Activated CD8-positive, alpha-beta T cell treated with anti-CD3 and anti-CD28 coated beads for 36 hours (primary cell): Measurements from ENCODE around the gene SDC3. TPM values are rescaled to one million over a fixed set of nuclear protein-coding genes. Genes with fewer than 3 reads are reported as not detected.

ENCODE experiments used
- ATAC-seq: fragments of 200-7000 bp; cut with Tn5 transposase; one replicate; pipeline ENCODE4 v1.10.0; 2021; ENCODE audit warnings: mild to moderate bottlenecking, moderate library complexity
- CTCF ChIA-PET: fragments of 350-600 bp; sonication (Branson Sonifier 250); formaldehyde crosslinking; loops from one replicate; lab custom pipeline; 2021; ENCODE audit warnings: antibody characterized with exemption; lab: Charles Lee
- POLR2A ChIA-PET: fragments of 350-600 bp; sonication (Branson Sonifier 250); formaldehyde crosslinking; loops from one replicate; lab custom pipeline; 2021; ENCODE audit warnings: antibody characterized with exemption; lab: Charles Lee
- DNase-seq: peaks from one replicate; pipeline ENCODE4 v3.0.0-alpha.2; 2020
- H3K27ac Mint-ChIP-seq: one replicate; pipeline ENCODE4 v1.8.0; 2021; ENCODE audit warnings: mild to moderate bottlenecking, mixed read lengths
- H3K27me3 Mint-ChIP-seq: one replicate; pipeline ENCODE4 v1.8.0; 2021; ENCODE audit warnings: mixed read lengths
- H3K36me3 Mint-ChIP-seq: one replicate; pipeline ENCODE4 v1.8.0; 2021; ENCODE audit warnings: low read depth, mixed read lengths
- H3K4me1 Mint-ChIP-seq: one replicate; pipeline ENCODE4 v1.8.0; 2021; ENCODE audit warnings: low read depth, mixed read lengths
- H3K4me3 Mint-ChIP-seq: one replicate; pipeline ENCODE4 v1.8.0; 2021; ENCODE audit warnings: mild to moderate bottlenecking, moderate library complexity, mixed read lengths
- H3K9me3 Mint-ChIP-seq: one replicate; pipeline ENCODE4 v1.8.0; 2021; ENCODE audit warnings: mixed read lengths
- intact Hi-C: fragments of 100-400 bp; cut with micrococcal nuclease; formaldehyde crosslinking; loops from one replicate; pipeline ENCODE4 v1.10.0; 2022
- total RNA-seq, 2 experiments: library from RNA; stranded (reverse); gene quantifications; one replicate each; pipeline ENCODE4 v1.2.3, GENCODE V29; 2021
- TF ChIP-seq, protein P1 (sequence below): fragments of 200-600 bp; IDR thresholded peaks from one replicate; pipeline ENCODE4 v1.8.0; 2022; ENCODE audit warnings: antibody characterized with exemption, mild to moderate bottlenecking

The SDC3 gene
- total RNA-seq, 2 experiments from 2014 or later: 0.04 to 0.14 TPM

DNA sequence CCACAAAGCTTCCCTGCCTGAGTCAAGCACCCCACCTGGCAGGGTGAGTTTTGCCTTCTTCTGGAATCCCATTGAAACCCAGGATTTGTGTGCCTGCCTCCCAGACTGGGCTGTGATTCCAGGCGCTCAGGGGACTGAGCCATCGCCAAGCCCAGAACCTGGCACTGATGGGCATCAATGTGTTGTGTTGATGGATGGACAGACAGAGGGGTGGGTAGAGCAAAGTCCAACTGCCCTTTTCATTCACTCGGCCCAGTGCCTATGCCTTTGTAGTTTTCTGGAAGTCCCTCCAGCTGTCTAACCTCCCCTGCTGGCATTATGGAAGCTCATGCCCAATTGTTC lies 85.0 kb downstream of the SDC3 start:
- DNase-seq: no peak
- CTCF ChIA-PET: interaction anchor here (3.7 kb wide), 1 partner anchor 22 kb away, joined by 20 read pairs; no protein-coding TSS in a partner anchor
- Mint-ChIP-seq H3K27ac (no peak overlapping the region), H3K9me3 (no peaks in the 10 kb centered on the region), H3K27me3 (peaks cover 49% of the 10 kb centered on the region), H3K4me1 (peaks cover 22% of the 10 kb centered on the region), H3K36me3 (no peaks in the 10 kb centered on the region), H3K4me3 (no peak overlapping the region)
- ATAC-seq: no peak
- TF ChIP-seq, protein P1, sequence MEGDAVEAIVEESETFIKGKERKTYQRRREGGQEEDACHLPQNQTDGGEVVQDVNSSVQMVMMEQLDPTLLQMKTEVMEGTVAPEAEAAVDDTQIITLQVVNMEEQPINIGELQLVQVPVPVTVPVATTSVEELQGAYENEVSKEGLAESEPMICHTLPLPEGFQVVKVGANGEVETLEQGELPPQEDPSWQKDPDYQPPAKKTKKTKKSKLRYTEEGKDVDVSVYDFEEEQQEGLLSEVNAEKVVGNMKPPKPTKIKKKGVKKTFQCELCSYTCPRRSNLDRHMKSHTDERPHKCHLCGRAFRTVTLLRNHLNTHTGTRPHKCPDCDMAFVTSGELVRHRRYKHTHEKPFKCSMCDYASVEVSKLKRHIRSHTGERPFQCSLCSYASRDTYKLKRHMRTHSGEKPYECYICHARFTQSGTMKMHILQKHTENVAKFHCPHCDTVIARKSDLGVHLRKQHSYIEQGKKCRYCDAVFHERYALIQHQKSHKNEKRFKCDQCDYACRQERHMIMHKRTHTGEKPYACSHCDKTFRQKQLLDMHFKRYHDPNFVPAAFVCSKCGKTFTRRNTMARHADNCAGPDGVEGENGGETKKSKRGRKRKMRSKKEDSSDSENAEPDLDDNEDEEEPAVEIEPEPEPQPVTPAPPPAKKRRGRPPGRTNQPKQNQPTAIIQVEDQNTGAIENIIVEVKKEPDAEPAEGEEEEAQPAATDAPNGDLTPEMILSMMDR: no peak
- POLR2A ChIA-PET: interaction anchor here (0.6 to 0.7 kb wide), 2 partner anchors 10 to 186 kb away, joined by 3 to 4 read pairs; no protein-coding TSS in a partner anchor
- intact Hi-C loops: no loop called here

DNA sequence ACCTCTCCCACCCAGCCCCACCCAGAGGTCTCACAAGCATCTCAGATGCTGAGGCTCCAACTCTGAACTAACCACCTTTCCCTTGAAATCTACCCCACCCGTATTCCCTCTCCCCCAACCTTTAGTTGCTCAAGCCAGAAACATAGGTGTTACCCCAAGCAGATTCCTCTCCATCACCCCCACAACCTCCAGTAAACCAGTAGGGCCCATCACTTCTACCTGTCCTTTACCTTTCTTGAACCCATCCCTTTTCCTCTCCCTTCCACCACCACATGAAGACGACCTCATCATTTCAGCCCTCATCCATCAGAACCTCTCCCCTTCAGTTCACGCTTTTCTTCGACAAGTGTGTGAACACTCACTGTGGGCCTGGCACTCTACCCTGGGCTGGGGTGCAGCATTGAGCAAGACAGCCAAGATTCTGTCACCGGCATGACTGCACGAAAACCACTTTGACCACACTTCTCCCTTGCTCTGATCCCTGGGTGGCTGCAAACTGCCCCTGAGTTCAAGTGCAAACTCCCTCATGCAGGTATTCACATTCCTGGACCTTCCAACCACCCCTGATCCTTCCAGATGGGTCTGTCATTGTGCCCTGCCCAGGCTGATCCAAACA lies 85.5 kb downstream of the SDC3 start:
- CTCF ChIA-PET: interaction anchor here (3.7 kb wide), 1 partner anchor 21 kb away, joined by 20 read pairs; no protein-coding TSS in a partner anchor
- no peak for ATAC-seq

DNA sequence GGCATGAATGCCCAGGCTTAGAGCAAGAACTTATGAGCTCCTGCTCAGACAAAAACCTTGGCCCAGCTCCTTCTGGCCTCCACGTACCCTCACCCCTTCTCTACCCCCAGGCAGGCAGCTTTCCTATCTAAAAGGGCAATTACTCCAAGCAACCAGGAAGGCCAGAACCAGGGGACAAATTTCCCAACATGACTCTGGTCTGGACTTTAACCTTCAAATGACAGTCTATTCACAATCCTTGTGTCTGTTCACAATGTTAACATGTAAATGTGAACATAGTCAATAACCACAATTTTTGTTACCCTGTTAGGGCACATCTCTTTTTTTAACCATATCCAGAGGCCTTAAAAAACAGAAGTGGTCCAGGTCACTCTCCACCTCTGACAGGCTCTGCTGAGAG lies 86.6 kb downstream of the SDC3 start:
- ChIA-PET POLR2A (interaction anchor here (1.0 to 1.2 kb wide), 2 partner anchors 21 to 104 kb away, joined by 3 read pairs; no protein-coding TSS in a partner anchor), CTCF (interaction anchor here (6.7 kb wide), 1 partner anchor 20 kb away, joined by 34 read pairs; no protein-coding TSS in a partner anchor)
- Mint-ChIP-seq H3K4me3 (no peak overlapping the region), H3K27me3 (peaks cover 56% of the 10 kb centered on the region), H3K9me3 (no peaks in the 10 kb centered on the region), H3K36me3 (no peaks in the 10 kb centered on the region), H3K4me1 (peaks cover 22% of the 10 kb centered on the region), H3K27ac (no peak overlapping the region)
- intact Hi-C loops: no loop called here
- no peak for ATAC-seq
- DNase-seq: no peak
- TF ChIP-seq, protein P1: no peak

More for the DNA sequence above, 85.5 kb downstream of the SDC3 start:
- Mint-ChIP-seq H3K36me3 (no peaks in the 10 kb centered on the region), H3K9me3 (no peaks in the 10 kb centered on the region), H3K27ac (no peak overlapping the region), H3K4me1 (peaks cover 22% of the 10 kb centered on the region), H3K27me3 (peaks cover 51% of the 10 kb centered on the region), H3K4me3 (no peak overlapping the region)
- POLR2A ChIA-PET: interaction anchor here (0.6 to 0.7 kb wide), 2 partner anchors 10 to 186 kb away, joined by 3 to 4 read pairs; no protein-coding TSS in a partner anchor
- TF ChIP-seq, protein P1: no peak
- peak; percentile 18 for DNase-seq
- intact Hi-C loops: no loop called here

DNA sequence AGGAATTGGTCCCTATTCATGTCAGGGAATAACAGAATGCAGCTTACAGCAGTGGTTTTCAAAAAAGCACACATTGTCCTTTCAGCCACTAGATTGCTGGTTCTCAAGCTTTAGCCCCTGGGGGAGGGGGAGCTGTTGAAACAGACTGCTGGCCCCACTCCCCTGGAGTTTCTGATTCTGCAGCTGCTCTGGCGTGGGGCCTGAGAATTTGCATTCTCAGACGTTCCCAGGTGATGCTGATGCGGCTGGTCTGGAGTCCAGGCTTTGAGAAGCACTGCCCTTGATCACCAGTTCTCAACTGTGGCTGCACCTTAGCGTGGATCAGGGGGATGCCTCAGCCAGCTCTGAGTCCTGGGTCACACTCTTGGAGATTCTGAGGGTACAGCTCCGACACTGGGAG lies 88.3 kb downstream of the SDC3 start:
- no peaks in the 10 kb centered on the region for H3K9me3 Mint-ChIP-seq
- H3K27ac Mint-ChIP-seq: no peak overlapping the region
- intact Hi-C loops: no loop called here
- no peak overlapping the region for H3K4me3 Mint-ChIP-seq
- ATAC-seq: no peak
- no peaks in the 10 kb centered on the region for H3K36me3 Mint-ChIP-seq
- peaks cover 53% of the 10 kb centered on the region for H3K27me3 Mint-ChIP-seq
- CTCF ChIA-PET: interaction anchor here (6.7 kb wide), 1 partner anchor 18 kb away, joined by 34 read pairs; no protein-coding TSS in a partner anchor
- TF ChIP-seq, protein P1: no peak
- H3K4me1 Mint-ChIP-seq: peaks cover 21% of the 10 kb centered on the region
- POLR2A ChIA-PET: interaction anchor here (0.6 to 0.9 kb wide), 2 partner anchors 15 to 37 kb away, joined by 3 read pairs; no protein-coding TSS in a partner anchor
- no peak for DNase-seq

Other genes starting within 250 kb of the SDC3 start
- 1 to 10 TPM in 1 of 2 experiments, under 1 TPM in 1; 0.45 to 1.4 TPM for gene MATN1, start 185.2 kb downstream of the SDC3 start, total RNA-seq
- gene LAPTM5, start 151.0 kb downstream of the SDC3 start, total RNA-seq: 100 to 1,000 TPM; 229 to 237 TPM
- gene PUM1, start 157.0 kb upstream of the SDC3 start, total RNA-seq: 10 to 100 TPM; 98.0 to 99.0 TPM